AG04449 (cell line): Measurements from ENCODE around the gene TOM1L2.
"Not testable (repeated sequence)": the region's sequence is repeated elsewhere in the genome, so short reads cannot be mapped to it uniquely, and the experiment has no call there.

Experiments
- CTCF ChIA-PET: fragments of 350-600 bp; formaldehyde crosslinking; extraction: SDS; loops from one replicate; lab custom pipeline; 2021; ENCODE audit warnings: antibody characterized with exemption; lab: Yijun Ruan, JAX
- POLR2A ChIA-PET: fragments of 400-600, 350-600 bp; formaldehyde crosslinking; extraction: SDS; loops from one replicate; lab custom pipeline; 2020; ENCODE audit warnings: antibody characterized with exemption, inconsistent platforms; lab: Yijun Ruan, JAX
- DNase-seq: peaks from one replicate; pipeline ENCODE4 v3.0.0-alpha.2; 2010; ENCODE audit warnings: low read depth, low spot score
- H3K4me3 ChIP-seq: 2 replicates; pipeline ENCODE4 v1.5.1; 2011; ENCODE audit warnings: low read depth, mild to moderate bottlenecking, control low read depth, low read length
- CTCF ChIP-seq: IDR thresholded peaks from one replicate; pipeline ENCODE4 v1.5.1; 2011; ENCODE audit warnings: mild to moderate bottlenecking, moderate library complexity, low read length, control low read depth, inconsistent platforms; ENCODE audit not compliant: insufficient read depth; ENCODE audit errors: missing control alignments

TOM1L2 gene

GRCh38 chr17:17921192-17922069, 50.8 kb downstream of the TOM1L2 start:
- ChIA-PET CTCF (interaction anchor here (0.9 to 6.0 kb wide), 14 partner anchors 10 to 241 kb away, joined by 3 to 82 read pairs (median 5); partner anchors contain the start of gene RAI1), POLR2A (interaction anchor here (0.6 to 1.2 kb wide), 7 partner anchors 14 to 85 kb away, joined by 3 to 5 read pairs (median 3); partner anchors contain the start of genes DRC3 and TOM1L2)
- DNase-seq: peak; percentile 88
- H3K4me3 ChIP-seq: no peak overlapping the region
- TF ChIP-seq CTCF: no peak

GRCh38 chr17:17919169-17920107, 52.8 kb downstream of the TOM1L2 start:
- no peak overlapping the region for H3K4me3 ChIP-seq
- no peak for DNase-seq
- CTCF ChIA-PET: interaction anchor here (0.6 to 6.0 kb wide), 35 partner anchors 9 to 241 kb away, joined by 3 to 82 read pairs (median 6); partner anchors contain the start of gene RAI1
- POLR2A ChIA-PET: no interaction called here
- TF ChIP-seq CTCF: peak; percentile 79

- ChIA-PET CTCF (interaction anchor here (0.8 to 6.0 kb wide), 7 partner anchors 14 to 116 kb away, joined by 3 to 82 read pairs (median 38); no protein-coding TSS in a partner anchor), POLR2A (no interaction called here)
- no peak for TF ChIP-seq CTCF
- no peak for DNase-seq
- H3K4me3 ChIP-seq: no peak overlapping the region
Measured at GRCh38 chr17:17917394-17917793, 54.8 kb downstream of the TOM1L2 start.

- CTCF ChIA-PET: interaction anchor here (0.7 kb wide), 1 partner anchor 8 kb away, joined by 3 read pairs; no protein-coding TSS in a partner anchor
- POLR2A ChIA-PET: interaction anchor here (1.8 kb wide), 1 partner anchor 14 kb away, joined by 9 read pairs; no protein-coding TSS in a partner anchor
- no peak for TF ChIP-seq CTCF
- no peak for DNase-seq
- no peak overlapping the region for H3K4me3 ChIP-seq
Measured at GRCh38 chr17:17915183-17915582, 57.0 kb downstream of the TOM1L2 start.

- peak; percentile 59 for DNase-seq
- H3K4me3 ChIP-seq: no peak overlapping the region
- ChIA-PET POLR2A (interaction anchor here (1.8 kb wide), 1 partner anchor 13 kb away, joined by 9 read pairs; no protein-coding TSS in a partner anchor), CTCF (interaction anchor here (1.0 to 1.9 kb wide), 6 partner anchors 9 to 233 kb away, joined by 3 to 7 read pairs (median 5); no protein-coding TSS in a partner anchor)
- TF ChIP-seq CTCF: no peak
Measured at GRCh38 chr17:17913695-17914332, 58.4 kb downstream of the TOM1L2 start.

GRCh38 chr17:17912336-17912735, 59.9 kb downstream of the TOM1L2 start:
- H3K4me3 ChIP-seq, POLR2A ChIA-PET, CTCF ChIA-PET, DNase-seq: not testable (repeated sequence)
